Duodenal mucosa (tissue), 2 donors: ENCODE results near the gene GABBR1.

Experiments used
- H3K27ac ChIP-seq: one replicate; pipeline ENCODE4 v1.7.0; 2013; ENCODE audit warnings: low read depth, low read length
- H3K27me3 ChIP-seq, 2 donors: one replicate each; pipeline ENCODE4 v1.7.0; 2013; ENCODE audit warnings: low read length in 2 of 2, control low read depth in 1 of 2; ENCODE audit not compliant: insufficient read depth in 2 of 2, control insufficient read depth in 1 of 2
- H3K36me3 ChIP-seq, 2 donors: one replicate each; pipeline ENCODE4 v1.7.0; 2013; ENCODE audit warnings: low read length in 2 of 2, control low read depth in 1 of 2; ENCODE audit not compliant: insufficient read depth in 2 of 2, control insufficient read depth in 1 of 2
- H3K4me1 ChIP-seq, 2 donors: one replicate each; pipeline ENCODE4 v1.7.0; 2013; ENCODE audit warnings: low read length in 2 of 2, control low read depth in 1 of 2; ENCODE audit not compliant: insufficient read depth in 2 of 2, control insufficient read depth in 1 of 2
- H3K4me3 ChIP-seq, 2 donors: one replicate each; pipeline ENCODE4 v1.7.0; 2013; ENCODE audit warnings: low read length in 2 of 2, low read depth in 1 of 2
- H3K9ac ChIP-seq, 2 donors: one replicate each; pipeline ENCODE4 v1.7.0; 2013; ENCODE audit warnings: low read length in 2 of 2, low read depth in 1 of 2
- H3K9me3 ChIP-seq, 2 donors: one replicate each; pipeline ENCODE4 v1.7.0; 2013; ENCODE audit warnings: low read length in 2 of 2, control low read depth in 1 of 2; ENCODE audit not compliant: control insufficient read depth in 1 of 2

GABBR1 gene

GRCh38 chr6:29528300-29528931 is 104.6 kb downstream of the GABBR1 start:
- H3K9me3 ChIP-seq, result no peaks in the 10 kb centered on the region
- no peak overlapping the region for H3K4me3 ChIP-seq
- peaks cover 0 to 3% of the 10 kb centered on the region in 2 donors for H3K27me3 ChIP-seq
- no peaks in the 10 kb centered on the region for H3K4me1 ChIP-seq
- H3K27ac ChIP-seq, result no peak overlapping the region
- H3K36me3 ChIP-seq, result no peaks in the 10 kb centered on the region
- no peak overlapping the region for H3K9ac ChIP-seq

- no peaks in the 10 kb centered on the region for H3K36me3 ChIP-seq
- no peaks in the 10 kb centered on the region for H3K9me3 ChIP-seq
- no peak overlapping the region for H3K9ac ChIP-seq
- no peak overlapping the region for H3K27ac ChIP-seq
- H3K27me3 ChIP-seq, result peaks cover 0 to 3% of the 10 kb centered on the region in 2 donors
- H3K4me1 ChIP-seq, result no peaks in the 10 kb centered on the region
- no peak overlapping the region for H3K4me3 ChIP-seq
Measured at GRCh38 chr6:29527564-29527963, 105.4 kb downstream of the GABBR1 start.

GRCh38 chr6:29527126-29527525 is 105.9 kb downstream of the GABBR1 start:
- peaks cover 0 to 3% of the 10 kb centered on the region in 2 donors for H3K27me3 ChIP-seq
- H3K27ac ChIP-seq, result no peak overlapping the region
- no peaks in the 10 kb centered on the region for H3K4me1 ChIP-seq
- no peaks in the 10 kb centered on the region for H3K36me3 ChIP-seq
- no peak overlapping the region for H3K9ac ChIP-seq
- H3K4me3 ChIP-seq, result no peak overlapping the region
- H3K9me3 ChIP-seq, result no peaks in the 10 kb centered on the region

DNA sequence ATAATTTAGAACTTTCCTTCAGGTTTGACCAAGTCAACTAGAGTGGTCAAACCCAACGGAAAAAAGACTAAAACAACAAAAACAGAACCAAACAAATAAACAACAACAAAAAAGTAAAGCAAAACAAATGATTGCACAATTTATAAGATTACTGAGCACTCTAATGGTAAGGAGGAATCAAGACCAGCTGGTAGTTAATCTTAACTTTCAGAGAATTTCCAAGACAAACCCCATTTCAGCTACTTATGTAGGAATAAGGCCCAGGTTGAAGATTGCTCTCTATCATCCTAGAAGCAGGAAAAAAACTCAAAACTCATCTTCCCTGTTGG is 107.7 kb downstream of the GABBR1 start:
- H3K4me1 ChIP-seq, result no peaks in the 10 kb centered on the region
- no peak overlapping the region for H3K27ac ChIP-seq
- H3K9ac ChIP-seq, result no peak overlapping the region
- H3K36me3 ChIP-seq, result no peaks in the 10 kb centered on the region
- no peak overlapping the region for H3K4me3 ChIP-seq
- H3K9me3 ChIP-seq, result no peaks in the 10 kb centered on the region
- peaks cover 0 to 3% of the 10 kb centered on the region in 2 donors for H3K27me3 ChIP-seq

DNA sequence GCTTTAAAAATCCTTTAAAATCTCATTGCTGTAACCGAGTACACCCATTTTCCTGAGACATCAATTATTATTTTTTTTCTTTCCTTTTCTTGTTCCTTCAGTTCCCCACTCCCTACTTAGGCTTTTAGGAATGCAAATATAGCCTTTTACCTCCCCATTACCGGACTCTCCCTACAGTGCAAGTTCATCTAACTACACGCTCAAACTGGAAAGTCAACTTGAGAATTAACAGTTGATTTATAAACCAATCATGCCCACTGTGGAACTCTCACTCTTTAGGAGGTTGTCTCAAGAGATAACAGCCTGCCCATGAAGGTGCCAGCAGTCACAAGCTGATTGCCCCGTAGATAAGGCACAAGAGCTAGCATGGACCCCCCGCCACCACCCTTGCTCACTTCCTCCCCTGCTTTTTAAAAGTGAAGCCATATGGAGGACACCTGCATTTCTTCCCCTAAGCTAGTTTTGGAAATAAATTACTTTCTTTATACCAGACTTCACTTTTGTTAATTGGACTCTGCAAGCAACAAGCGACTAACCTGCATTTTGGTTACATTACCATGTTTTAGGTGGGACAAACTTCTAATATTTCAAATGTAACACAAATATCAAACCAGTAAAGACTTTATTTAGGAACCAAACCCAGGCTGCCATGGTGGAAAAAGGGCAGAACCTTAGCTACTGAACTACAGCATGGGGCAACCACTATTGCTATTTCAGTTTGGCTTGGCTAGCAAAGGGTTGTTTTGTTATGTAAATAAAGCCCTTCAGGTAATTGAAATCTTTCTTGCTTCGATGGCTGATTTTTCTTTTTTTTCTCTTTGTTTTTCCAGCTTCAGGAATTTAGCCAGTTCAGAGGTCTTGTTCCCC is 108.3 kb downstream of the GABBR1 start:
- Histone ChIP-seq H3K4me1 (no peaks in the 10 kb centered on the region), H3K4me3 (no peak overlapping the region), H3K9me3 (no peaks in the 10 kb centered on the region), H3K36me3 (no peaks in the 10 kb centered on the region), H3K27ac (no peak overlapping the region), H3K27me3 (peaks cover 0 to 3% of the 10 kb centered on the region in 2 donors), H3K9ac (no peak overlapping the region)

DNA sequence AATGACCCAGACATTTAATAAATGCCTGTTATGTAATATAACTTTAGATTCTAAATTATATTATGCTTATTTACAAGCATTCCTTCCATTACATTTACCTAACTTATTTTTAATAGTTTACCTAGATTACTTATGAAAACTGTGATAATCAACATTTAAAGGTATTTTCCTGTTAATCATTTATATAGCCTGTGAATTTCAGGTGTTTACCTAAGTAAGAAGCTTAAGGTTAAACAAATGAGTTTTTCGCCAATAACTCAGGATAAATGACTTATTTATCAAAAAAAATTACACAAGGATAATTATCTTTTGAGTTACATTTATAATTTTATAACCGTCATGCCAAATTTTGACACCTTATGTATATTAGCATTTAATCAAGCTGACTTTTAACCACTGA is 108.9 kb downstream of the GABBR1 start:
- no peaks in the 10 kb centered on the region for H3K36me3 ChIP-seq
- H3K9ac ChIP-seq, result no peak overlapping the region
- H3K4me1 ChIP-seq, result no peaks in the 10 kb centered on the region
- peaks cover 0 to 3% of the 10 kb centered on the region in 2 donors for H3K27me3 ChIP-seq
- H3K4me3 ChIP-seq, result no peak overlapping the region
- no peaks in the 10 kb centered on the region for H3K9me3 ChIP-seq
- H3K27ac ChIP-seq, result no peak overlapping the region

DNA sequence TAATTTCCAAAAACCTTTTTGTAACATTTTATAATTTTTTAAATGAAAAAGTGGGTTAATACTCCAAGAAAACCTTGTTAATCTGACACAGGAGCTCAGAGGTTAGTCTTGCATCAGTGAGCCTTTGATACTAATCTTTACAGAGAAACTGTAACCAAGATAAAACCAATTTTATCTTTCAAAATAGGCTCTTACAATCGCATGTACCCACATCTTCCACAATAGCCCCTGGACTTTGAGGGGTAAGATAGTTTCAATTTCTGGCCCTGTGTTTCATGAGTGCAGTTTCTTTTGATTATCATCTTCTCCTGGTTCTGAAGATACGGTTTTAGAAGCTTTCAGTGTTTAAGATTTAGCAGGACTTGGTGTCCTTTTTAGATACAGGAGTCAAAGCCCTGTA is 110.8 kb downstream of the GABBR1 start:
- Histone ChIP-seq H3K4me1 (no peaks in the 10 kb centered on the region), H3K9ac (no peak overlapping the region), H3K27me3 (peaks cover 0 to 3% of the 10 kb centered on the region in 2 donors), H3K36me3 (no peaks in the 10 kb centered on the region), H3K27ac (no peak overlapping the region), H3K4me3 (no peak overlapping the region), H3K9me3 (no peaks in the 10 kb centered on the region)

DNA sequence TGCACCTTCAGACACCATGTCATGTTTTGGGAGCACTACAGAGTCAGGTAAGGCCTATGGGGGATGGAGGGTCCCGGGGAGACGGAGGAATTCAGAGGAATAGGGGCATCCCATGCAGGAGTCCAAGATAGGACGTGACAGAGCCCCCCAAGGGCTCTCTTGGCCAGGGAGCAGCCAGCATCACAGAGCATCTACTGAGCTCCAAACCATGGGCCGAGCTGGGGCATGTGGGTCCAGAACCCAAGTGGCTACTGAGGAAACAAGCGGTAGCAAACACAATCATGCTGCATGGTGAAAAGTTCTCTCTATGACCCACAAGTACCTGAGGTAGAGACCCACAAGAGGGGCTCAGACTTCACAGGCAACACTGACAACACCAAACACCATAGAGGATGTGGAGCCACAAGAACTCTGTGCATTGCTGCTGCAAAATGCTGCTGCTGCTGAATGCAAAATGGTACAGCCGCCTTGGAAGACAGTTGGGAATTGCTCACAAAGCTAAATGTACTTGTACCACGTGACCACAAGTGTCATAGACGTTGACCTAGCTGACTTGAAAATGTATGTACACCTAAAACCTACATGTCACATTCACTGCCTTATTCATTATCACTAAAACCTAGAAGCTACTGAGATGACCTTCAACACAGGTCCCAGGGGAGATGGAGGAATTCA is 111.8 kb downstream of the GABBR1 start:
- Histone ChIP-seq H3K36me3 (no peaks in the 10 kb centered on the region), H3K9me3 (no peaks in the 10 kb centered on the region), H3K27me3 (peaks cover 0 to 3% of the 10 kb centered on the region in 2 donors), H3K9ac (no peak overlapping the region), H3K27ac (no peak overlapping the region), H3K4me1 (no peaks in the 10 kb centered on the region), H3K4me3 (no peak overlapping the region)

DNA sequence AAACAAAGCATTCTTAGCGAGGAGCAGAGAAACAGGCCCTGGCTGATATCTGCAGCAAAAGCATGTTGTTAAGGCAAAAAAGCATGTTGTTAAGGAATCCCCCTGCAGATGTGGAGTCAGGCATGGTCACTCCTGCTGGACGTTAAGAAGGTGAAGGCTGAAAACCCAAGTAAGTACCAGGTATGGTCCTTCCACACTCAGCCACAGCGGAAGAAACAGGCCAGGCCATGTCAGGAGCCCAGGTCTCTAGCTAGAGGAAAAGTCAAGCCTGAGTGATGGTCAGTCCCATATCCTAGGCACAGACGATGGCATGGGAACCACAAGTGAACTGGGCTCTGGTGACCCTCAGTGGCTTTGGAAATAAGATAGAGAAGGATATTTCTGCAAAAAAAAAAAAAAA is 112.8 kb downstream of the GABBR1 start:
- no peaks in the 10 kb centered on the region for H3K9me3 ChIP-seq
- no peaks in the 10 kb centered on the region for H3K4me1 ChIP-seq
- H3K27ac ChIP-seq, result no peak overlapping the region
- no peak overlapping the region for H3K4me3 ChIP-seq
- peaks cover 0 to 3% of the 10 kb centered on the region in 2 donors for H3K27me3 ChIP-seq
- no peak overlapping the region for H3K9ac ChIP-seq
- no peaks in the 10 kb centered on the region for H3K36me3 ChIP-seq

- H3K4me3 ChIP-seq, result no peak overlapping the region
- no peaks in the 10 kb centered on the region for H3K9me3 ChIP-seq
- no peak overlapping the region for H3K9ac ChIP-seq
- no peak overlapping the region for H3K27ac ChIP-seq
- H3K36me3 ChIP-seq, result no peaks in the 10 kb centered on the region
- H3K27me3 ChIP-seq, result peaks cover 0 to 1% of the 10 kb centered on the region in 2 donors
- H3K4me1 ChIP-seq, result no peaks in the 10 kb centered on the region
Measured at GRCh38 chr6:29519291-29520010, 113.5 kb downstream of the GABBR1 start.
